KG1 (cell line): ENCODE measurements around the gene CCT3.
"Not testable (repeated sequence)": the region's sequence is repeated elsewhere in the genome, so short reads cannot be mapped to it uniquely, and the experiment has no call there.

Experiments
- DNase-seq: peaks from one replicate; lab custom pipeline; 2025; lab: John Stamatoyannopoulos, UW

Gene CCT3

GRCh38 chr1:156336242-156336641 is 1.9 kb downstream of the CCT3 start:
- no peak for DNase-seq

- not testable (repeated sequence) for DNase-seq
Observed at GRCh38 chr1:156323179-156323578, 14.9 kb downstream of the CCT3 start.

- DNase-seq: no peak
Observed at GRCh38 chr1:156320560-156320959, 17.5 kb downstream of the CCT3 start.

- DNase-seq: no peak
Observed at GRCh38 chr1:156319664-156320063, 18.4 kb downstream of the CCT3 start.

GRCh38 chr1:156316909-156317308 is 21.2 kb downstream of the CCT3 start:
- DNase-seq: no peak

- DNase-seq: no peak
Observed at GRCh38 chr1:156310962-156311361, 27.1 kb downstream of the CCT3 start.

- no peak for DNase-seq
Observed at GRCh38 chr1:156308078-156308477, 30.0 kb downstream of the CCT3 start.

- DNase-seq: no peak
Observed at GRCh38 chr1:156305215-156305614, 32.9 kb downstream of the CCT3 start.

GRCh38 chr1:156303241-156303640 is 34.9 kb downstream of the CCT3 start:
- no peak for DNase-seq

- no peak for DNase-seq
Observed at GRCh38 chr1:156298852-156299357, 39.2 kb downstream of the CCT3 start, which contains the start of gene VHLL. TSS of gene VHLL (minus strand) at chr1:156299307. CDS start at chr1:156299189, 118 bp downstream.

DNA sequence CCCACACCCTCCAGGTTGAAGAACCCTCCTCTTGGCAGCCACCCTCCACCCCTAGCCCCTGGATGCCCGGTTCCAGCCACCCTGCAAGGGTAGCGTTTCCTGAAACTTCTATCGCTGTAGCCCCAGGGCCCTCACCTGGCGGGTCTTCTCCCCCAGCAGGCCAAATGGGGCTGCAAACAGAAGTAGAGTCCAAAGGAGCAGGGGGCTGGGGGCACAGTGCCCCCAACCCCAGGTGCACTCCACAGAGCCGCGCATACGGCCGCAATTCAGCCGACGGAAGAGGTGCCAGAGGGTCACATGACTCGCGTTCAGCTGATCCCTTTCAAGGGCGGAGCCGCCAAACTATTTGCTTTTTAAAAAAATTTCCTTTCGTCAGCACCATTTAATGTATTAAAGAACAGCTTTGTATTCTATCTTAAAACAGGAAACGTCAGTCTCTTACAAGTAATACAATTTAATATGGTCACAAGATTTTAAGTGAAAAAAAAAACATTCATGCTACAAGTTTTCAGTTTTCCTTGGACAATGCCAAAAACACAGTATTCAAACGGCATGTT is 42.6 kb downstream of the CCT3 start, which contains the start of gene GLMP:
GLMP (minus strand) TSS at position 289 of the 557 bp plus-strand sequence; CDS start at position 255, 34 bp downstream.
- peak; percentile 38 for DNase-seq

- no peak for DNase-seq
Observed at GRCh38 chr1:156293895-156294294, 44.2 kb downstream of the CCT3 start.

- DNase-seq: no peak
Observed at GRCh38 chr1:156293098-156293434, 45.0 kb downstream of the CCT3 start.

- no peak for DNase-seq
Observed at GRCh38 chr1:156291226-156292061, 46.6 kb downstream of the CCT3 start.

GRCh38 chr1:156289857-156290256 is 48.2 kb downstream of the CCT3 start:
- DNase-seq: no peak

GRCh38 chr1:156286061-156286460 is 52.0 kb downstream of the CCT3 start:
- no peak for DNase-seq

- DNase-seq: no peak
Observed at GRCh38 chr1:156285437-156285836, 52.7 kb downstream of the CCT3 start.

DNA sequence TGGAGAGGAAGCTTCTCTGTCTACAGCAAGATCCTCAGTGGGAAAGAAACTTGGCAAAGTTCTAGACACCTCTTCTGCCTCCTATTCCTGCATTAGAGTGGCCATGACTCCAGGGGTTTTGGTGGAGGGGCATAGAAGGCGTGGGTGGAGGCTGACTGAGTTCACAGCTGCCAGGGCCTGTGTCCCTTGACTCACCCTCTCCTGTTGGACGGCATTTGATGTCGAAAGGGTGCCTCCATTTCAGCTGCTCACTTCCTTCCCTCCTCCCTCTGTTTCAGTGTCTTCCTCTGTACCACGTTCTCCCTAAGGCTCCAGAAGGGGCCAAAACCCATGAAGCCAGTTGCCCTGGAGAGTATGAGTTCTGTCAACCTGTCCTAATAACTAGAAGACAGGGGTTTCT is 53.3 kb downstream of the CCT3 start:
- no peak for DNase-seq

DNA sequence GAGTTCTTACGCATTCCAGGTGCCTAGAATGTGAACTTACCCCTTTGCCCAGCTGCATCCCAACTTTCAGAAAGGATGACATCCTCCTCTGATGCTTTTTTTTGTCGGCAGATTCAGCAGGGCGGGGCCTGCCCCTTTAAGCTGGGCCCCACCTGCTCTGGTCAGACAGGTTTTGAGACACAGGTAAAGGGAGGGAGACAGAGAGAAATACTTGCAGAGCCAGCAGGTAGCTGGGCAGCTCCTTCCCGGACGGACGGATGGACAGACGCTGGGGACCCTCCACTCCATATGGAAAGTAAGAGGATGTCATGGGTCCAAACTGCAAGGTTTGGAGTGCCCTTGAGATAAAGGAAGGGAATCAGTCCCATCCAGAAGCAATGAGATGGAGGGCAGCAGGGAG is 54.0 kb downstream of the CCT3 start, which contains the start of gene TMEM79:
TMEM79 (plus strand) TSS at position 214 of the 400 bp plus-strand sequence. CDS start 902 bp downstream, outside the sequence.
- DNase-seq: no peak

DNA sequence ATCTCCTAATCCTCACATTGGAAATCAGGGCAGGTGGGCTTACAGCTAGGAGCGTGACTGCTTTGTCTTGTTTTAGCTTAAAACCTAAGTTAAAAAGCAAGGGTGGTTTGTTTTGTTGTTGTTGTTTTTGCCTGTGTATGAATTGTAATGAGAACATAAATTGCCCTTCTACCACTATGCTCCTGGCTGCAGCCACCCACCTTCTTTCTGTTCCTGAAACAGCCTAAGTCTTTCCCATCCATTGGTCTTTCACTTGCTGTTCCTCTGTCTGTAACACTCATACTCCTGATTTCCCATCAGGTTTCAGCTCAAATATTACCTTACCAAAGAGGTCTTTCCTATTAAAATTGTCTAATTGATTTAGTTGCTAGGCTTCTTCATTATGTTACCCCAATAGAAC is 54.6 kb downstream of the CCT3 start:
- DNase-seq: no peak

DNA sequence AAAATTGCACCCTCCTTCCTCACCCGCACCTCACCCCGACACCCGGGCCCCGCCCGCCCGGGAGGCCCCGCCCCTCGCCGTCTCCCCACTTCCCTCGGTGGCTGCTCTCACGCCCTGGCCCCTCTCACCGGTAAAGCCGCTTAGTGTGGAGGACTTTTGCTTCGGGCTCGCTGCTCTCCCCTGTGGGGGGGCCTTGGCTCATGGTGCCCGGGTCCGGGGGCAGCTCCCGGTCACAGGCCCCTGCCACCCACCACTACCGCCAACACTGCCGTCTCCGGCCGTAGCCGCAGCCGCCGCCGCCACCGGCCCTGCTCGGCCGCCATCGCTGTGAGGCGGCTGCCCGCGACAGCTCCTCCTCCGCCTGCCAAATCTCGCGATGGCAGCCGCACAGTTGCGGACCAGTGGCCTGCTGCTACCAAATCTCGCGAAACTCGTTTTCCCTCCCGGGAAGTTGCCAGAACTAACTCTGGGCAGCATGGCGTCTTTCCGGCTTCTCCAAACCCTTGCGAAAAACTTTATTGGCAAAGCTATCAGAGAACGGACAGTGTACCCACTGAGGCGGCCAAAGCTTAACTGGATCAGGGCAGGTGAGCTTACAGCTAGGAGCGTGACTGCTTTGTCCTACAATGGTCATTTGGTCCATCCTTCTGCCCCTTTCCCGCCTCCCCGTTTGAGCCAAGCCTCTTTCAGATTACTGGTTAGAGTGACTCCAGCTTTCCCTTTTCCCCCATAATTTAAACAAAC is 55.4 kb downstream of the CCT3 start, which contains the start of gene SMG5:
SMG5 (minus strand) TSS at position 347 of the 744 bp plus-strand sequence; CDS start at position 202, 145 bp downstream.
- peak; percentile 90 for DNase-seq
